Measurements from ENCODE around the gene TOGARAM2.

TOGARAM2 gene

DNA sequence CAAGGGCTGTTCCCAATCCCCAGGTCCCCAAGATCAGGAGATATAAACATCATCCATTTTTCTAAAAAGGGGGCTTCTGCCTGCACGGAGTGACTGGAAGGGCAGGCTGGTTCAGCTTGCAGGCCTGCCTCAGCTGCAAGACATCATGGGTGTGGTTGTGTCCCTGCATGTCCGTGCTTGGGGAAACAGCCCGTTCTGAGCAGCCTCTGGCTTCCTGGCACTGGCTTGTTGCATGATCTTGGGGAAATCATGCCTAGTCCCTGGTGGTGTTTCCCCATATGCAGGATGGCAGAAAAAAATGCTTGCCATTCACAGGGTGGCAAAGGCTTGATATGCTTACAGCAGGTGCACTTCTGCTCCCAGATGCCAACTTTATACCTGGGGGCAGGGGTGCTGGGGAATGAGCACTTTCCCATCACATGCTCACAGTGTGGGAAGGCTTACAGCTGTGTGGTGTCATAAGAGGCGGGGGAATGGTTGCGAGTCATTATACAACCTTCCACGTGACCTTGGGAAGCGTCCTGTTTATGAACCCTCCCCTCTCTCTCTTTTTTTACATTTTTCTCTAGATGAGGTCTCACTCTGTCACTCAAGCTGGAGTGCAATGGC, 86.0 kb downstream of the TOGARAM2 start:
- no peak overlapping the region for H3K4me3 ChIP-seq (ENCODE audit: low read depth, low read length)
- H3K36me3 ChIP-seq (ENCODE audit: control insufficient read depth in 2 of 2, insufficient read depth in 1 of 2, low read length in 2 of 2), result no peaks in the 10 kb centered on the region
- 0 out of 2 replicates have a peak, but pooled peaks cover 3% of the 10 kb centered on the region for H3K4me1 ChIP-seq (ENCODE audit: control insufficient read depth, insufficient read depth, low read length)
- POLR2A ChIA-PET, result interaction anchor here (1.0 to 1.1 kb wide), 2 partner anchors 34 to 74 kb away, joined by 3 to 4 read pairs; no protein-coding TSS in a partner anchor
- no peak overlapping the region for H3K27ac ChIP-seq (ENCODE audit: extremely low read depth, low read depth, low read length)
- TF ChIP-seq ZNF514 (tag by site-specific recombination; IDR thresholded peaks at IDR 0.05), result no peak
- TF ChIP-seq BCL11A (tag by site-specific recombination; IDR thresholded peaks at IDR 0.05; ENCODE audit: low read depth), result no peak
- TF ChIP-seq, protein P1, sequence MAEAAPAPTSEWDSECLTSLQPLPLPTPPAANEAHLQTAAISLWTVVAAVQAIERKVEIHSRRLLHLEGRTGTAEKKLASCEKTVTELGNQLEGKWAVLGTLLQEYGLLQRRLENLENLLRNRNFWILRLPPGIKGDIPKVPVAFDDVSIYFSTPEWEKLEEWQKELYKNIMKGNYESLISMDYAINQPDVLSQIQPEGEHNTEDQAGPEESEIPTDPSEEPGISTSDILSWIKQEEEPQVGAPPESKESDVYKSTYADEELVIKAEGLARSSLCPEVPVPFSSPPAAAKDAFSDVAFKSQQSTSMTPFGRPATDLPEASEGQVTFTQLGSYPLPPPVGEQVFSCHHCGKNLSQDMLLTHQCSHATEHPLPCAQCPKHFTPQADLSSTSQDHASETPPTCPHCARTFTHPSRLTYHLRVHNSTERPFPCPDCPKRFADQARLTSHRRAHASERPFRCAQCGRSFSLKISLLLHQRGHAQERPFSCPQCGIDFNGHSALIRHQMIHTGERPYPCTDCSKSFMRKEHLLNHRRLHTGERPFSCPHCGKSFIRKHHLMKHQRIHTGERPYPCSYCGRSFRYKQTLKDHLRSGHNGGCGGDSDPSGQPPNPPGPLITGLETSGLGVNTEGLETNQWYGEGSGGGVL (tag by site-specific recombination; IDR thresholded peaks at IDR 0.05), result no peak
- TF ChIP-seq, protein P2, sequence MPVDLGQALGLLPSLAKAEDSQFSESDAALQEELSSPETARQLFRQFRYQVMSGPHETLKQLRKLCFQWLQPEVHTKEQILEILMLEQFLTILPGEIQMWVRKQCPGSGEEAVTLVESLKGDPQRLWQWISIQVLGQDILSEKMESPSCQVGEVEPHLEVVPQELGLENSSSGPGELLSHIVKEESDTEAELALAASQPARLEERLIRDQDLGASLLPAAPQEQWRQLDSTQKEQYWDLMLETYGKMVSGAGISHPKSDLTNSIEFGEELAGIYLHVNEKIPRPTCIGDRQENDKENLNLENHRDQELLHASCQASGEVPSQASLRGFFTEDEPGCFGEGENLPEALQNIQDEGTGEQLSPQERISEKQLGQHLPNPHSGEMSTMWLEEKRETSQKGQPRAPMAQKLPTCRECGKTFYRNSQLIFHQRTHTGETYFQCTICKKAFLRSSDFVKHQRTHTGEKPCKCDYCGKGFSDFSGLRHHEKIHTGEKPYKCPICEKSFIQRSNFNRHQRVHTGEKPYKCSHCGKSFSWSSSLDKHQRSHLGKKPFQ (tag by site-specific recombination; IDR thresholded peaks at IDR 0.05), result no peak
- no peak for TF ChIP-seq SETDB1 (IDR thresholded peaks at IDR 0.05; ENCODE audit: insufficient read length, low read length)
- TF ChIP-seq ZNF239 (tag by site-specific recombination; IDR thresholded peaks at IDR 0.05), result no peak
- TF ChIP-seq, protein P3, sequence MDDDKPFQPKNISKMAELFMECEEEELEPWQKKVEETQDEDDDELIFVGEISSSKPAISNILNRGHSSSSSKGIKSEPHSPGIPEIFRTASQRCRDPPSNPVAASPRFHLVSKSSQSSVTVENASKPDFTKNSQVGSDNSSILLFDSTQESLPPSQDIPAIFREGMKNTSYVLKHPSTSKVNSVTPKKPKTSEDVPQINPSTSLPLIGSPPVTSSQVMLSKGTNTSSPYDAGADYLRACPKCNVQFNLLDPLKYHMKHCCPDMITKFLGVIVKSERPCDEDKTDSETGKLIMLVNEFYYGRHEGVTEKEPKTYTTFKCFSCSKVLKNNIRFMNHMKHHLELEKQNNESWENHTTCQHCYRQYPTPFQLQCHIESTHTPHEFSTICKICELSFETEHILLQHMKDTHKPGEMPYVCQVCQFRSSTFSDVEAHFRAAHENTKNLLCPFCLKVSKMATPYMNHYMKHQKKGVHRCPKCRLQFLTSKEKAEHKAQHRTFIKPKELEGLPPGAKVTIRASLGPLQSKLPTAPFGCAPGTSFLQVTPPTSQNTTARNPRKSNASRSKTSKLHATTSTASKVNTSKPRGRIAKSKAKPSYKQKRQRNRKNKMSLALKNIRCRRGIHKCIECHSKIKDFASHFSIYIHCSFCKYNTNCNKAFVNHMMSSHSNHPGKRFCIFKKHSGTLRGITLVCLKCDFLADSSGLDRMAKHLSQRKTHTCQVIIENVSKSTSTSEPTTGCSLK (tag by site-specific recombination; IDR thresholded peaks at IDR 0.05), result no peak
- TF ChIP-seq ZNF19 (tag by site-specific recombination; IDR thresholded peaks at IDR 0.05; ENCODE audit: low read depth), result no peak
- TF ChIP-seq ZNF792 (tag by site-specific recombination; IDR thresholded peaks at IDR 0.05), result no peak
- TF ChIP-seq ZNF248 (tag by site-specific recombination; IDR thresholded peaks at IDR 0.05), result no peak
- TF ChIP-seq, protein P4, sequence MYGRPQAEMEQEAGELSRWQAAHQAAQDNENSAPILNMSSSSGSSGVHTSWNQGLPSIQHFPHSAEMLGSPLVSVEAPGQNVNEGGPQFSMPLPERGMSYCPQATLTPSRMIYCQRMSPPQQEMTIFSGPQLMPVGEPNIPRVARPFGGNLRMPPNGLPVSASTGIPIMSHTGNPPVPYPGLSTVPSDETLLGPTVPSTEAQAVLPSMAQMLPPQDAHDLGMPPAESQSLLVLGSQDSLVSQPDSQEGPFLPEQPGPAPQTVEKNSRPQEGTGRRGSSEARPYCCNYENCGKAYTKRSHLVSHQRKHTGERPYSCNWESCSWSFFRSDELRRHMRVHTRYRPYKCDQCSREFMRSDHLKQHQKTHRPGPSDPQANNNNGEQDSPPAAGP (tag by site-specific recombination; IDR thresholded peaks at IDR 0.05), result no peak
- no peak for TF ChIP-seq ZNF555 (tag by site-specific recombination; conservative IDR thresholded peaks at IDR 0.05)
- H3K9me3 ChIP-seq (ENCODE audit: control insufficient read depth, insufficient read depth, low read depth, low read length), result no peaks in the 10 kb centered on the region
- CTCF ChIA-PET, result interaction anchor here (0.9 kb wide), 1 partner anchor 11 kb away, joined by 3 read pairs; no protein-coding TSS in a partner anchor

DNA sequence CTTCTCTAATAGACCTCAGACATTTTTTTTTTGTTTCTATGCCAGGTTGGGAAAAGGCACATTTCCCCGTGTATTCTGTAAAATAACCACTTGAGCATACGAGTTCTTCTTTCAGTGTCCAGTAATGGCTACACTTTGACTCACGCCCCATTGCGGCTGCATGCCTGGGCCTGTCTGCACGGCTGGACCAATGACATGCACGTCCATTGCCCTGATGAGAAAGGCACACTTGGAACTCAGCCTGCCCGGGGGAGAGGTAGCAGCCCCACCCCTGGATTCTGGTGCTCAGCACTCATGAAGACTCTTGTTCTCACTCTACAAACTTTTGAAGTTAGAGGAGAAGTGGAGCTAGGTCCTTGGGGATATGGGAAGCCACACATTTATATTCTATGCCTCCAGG, 87.4 kb downstream of the TOGARAM2 start:
- POLR2A ChIA-PET, result interaction anchor here (1.1 kb wide), 1 partner anchor 75 kb away, joined by 4 read pairs; no protein-coding TSS in a partner anchor
- H3K4me1 ChIP-seq (ENCODE audit: control insufficient read depth, insufficient read depth, low read length), result 0 out of 2 replicates have a peak, but pooled peaks cover 3% of the 10 kb centered on the region

DNA sequence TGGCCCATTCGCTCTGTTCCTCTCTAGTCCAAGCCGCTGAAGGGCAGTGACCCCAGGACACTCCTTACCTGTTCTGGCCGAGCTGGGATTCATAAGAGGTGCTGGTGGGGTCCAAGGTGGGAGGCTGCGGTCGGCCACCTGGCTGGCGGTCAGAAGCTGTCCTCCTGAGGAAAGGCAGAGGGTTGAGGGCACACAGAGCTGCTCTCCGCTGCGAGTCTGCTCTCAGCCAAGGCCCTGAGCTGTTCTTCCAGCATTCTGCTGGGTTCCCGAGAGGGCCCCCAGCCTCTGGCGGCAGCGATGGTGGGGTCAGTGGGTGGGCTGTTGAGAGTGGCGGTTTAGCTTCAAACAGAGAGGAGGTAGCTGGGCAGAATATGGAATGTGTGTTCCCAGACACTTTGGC, 89.4 kb downstream of the TOGARAM2 start:
- H3K9me3 ChIP-seq (ENCODE audit: control insufficient read depth, insufficient read depth, low read depth, low read length), result no peaks in the 10 kb centered on the region
- 0 out of 2 replicates have a peak, but pooled peaks cover 3% of the 10 kb centered on the region for H3K4me1 ChIP-seq (ENCODE audit: control insufficient read depth, insufficient read depth, low read length)
- CTCF ChIA-PET, result interaction anchor here (0.5 kb wide), 1 partner anchor 16 kb away, joined by 3 read pairs; no protein-coding TSS in a partner anchor
- H3K4me3 ChIP-seq (ENCODE audit: low read depth, low read length), result no peak overlapping the region
- H3K36me3 ChIP-seq (ENCODE audit: control insufficient read depth in 2 of 2, insufficient read depth in 1 of 2, low read length in 2 of 2), result no peaks in the 10 kb centered on the region
- POLR2A ChIA-PET, result no interaction called here
- H3K27ac ChIP-seq (ENCODE audit: extremely low read depth, low read depth, low read length), result no peak overlapping the region
- TF ChIP-seq, protein P5, sequence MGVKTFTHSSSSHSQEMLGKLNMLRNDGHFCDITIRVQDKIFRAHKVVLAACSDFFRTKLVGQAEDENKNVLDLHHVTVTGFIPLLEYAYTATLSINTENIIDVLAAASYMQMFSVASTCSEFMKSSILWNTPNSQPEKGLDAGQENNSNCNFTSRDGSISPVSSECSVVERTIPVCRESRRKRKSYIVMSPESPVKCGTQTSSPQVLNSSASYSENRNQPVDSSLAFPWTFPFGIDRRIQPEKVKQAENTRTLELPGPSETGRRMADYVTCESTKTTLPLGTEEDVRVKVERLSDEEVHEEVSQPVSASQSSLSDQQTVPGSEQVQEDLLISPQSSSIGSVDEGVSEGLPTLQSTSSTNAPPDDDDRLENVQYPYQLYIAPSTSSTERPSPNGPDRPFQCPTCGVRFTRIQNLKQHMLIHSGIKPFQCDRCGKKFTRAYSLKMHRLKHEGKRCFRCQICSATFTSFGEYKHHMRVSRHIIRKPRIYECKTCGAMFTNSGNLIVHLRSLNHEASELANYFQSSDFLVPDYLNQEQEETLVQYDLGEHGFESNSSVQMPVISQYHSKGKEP (tag by site-specific recombination; IDR thresholded peaks at IDR 0.05), result no peak
- TF ChIP-seq, protein P6, sequence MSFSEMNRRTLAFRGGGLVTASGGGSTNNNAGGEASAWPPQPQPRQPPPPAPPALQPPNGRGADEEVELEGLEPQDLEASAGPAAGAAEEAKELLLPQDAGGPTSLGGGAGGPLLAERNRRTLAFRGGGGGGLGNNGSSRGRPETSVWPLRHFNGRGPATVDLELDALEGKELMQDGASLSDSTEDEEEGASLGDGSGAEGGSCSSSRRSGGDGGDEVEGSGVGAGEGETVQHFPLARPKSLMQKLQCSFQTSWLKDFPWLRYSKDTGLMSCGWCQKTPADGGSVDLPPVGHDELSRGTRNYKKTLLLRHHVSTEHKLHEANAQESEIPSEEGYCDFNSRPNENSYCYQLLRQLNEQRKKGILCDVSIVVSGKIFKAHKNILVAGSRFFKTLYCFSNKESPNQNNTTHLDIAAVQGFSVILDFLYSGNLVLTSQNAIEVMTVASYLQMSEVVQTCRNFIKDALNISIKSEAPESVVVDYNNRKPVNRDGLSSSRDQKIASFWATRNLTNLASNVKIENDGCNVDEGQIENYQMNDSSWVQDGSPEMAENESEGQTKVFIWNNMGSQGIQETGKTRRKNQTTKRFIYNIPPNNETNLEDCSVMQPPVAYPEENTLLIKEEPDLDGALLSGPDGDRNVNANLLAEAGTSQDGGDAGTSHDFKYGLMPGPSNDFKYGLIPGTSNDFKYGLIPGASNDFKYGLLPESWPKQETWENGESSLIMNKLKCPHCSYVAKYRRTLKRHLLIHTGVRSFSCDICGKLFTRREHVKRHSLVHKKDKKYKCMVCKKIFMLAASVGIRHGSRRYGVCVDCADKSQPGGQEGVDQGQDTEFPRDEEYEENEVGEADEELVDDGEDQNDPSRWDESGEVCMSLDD (tag by site-specific recombination; IDR thresholded peaks at IDR 0.05), result no peak
- TF ChIP-seq ZNF530 (tag by site-specific recombination; IDR thresholded peaks at IDR 0.05; ENCODE audit: low read depth) (no peak), ZNF561 (tag by site-specific recombination; IDR thresholded peaks at IDR 0.05; ENCODE audit: borderline replicate concordance) (no peak)

More for the DNA sequence above, 87.4 kb downstream of the TOGARAM2 start:
- no peaks in the 10 kb centered on the region for H3K9me3 ChIP-seq (ENCODE audit: control insufficient read depth, insufficient read depth, low read depth, low read length)
- H3K36me3 ChIP-seq (ENCODE audit: control insufficient read depth in 2 of 2, insufficient read depth in 1 of 2, low read length in 2 of 2), result no peaks in the 10 kb centered on the region
- CTCF ChIA-PET, result interaction anchor here (0.5 kb wide), 1 partner anchor 110 kb away, joined by 3 read pairs; no protein-coding TSS in a partner anchor
- no peak overlapping the region for H3K27ac ChIP-seq (ENCODE audit: extremely low read depth, low read depth, low read length)
- H3K4me3 ChIP-seq (ENCODE audit: low read depth, low read length), result no peak overlapping the region
- TF ChIP-seq ZNF394 (tag by site-specific recombination; IDR thresholded peaks at IDR 0.05; ENCODE audit: borderline replicate concordance) (no peak), TRIM28 (IDR thresholded peaks at IDR 0.05; ENCODE audit: borderline replicate concordance, low read length) (peak; percentile 28; the same call in 1 of the 2 replicates)
